Aorta (tissue), 5 donors: Measurements from ENCODE around the gene MS4A4A. TPM values are rescaled to one million over a fixed set of nuclear protein-coding genes. Genes with fewer than 3 reads are reported as not detected.
A peak's percentile ranks its signal among the peaks of the same experiment; 100 is the strongest.

ENCODE experiments used
- ATAC-seq: fragments of 200-7000 bp; cut with Tn5 transposase; one replicate; pipeline ENCODE4 v1.9.1; 2022; ENCODE audit warnings: moderate library complexity; ENCODE audit not compliant: low FRiP score
- DNase-seq, 2 donors: peaks; one replicate each; pipeline ENCODE4 v3.0.0-alpha.2; 2020
- H3K27ac ChIP-seq, 2 donors: one replicate each; pipeline ENCODE4 v1.5.1; 2013; ENCODE audit warnings: low read length in 2 of 2, mild to moderate bottlenecking in 2 of 2, moderate library complexity in 2 of 2, control low read depth in 1 of 2, inconsistent platforms in 1 of 2, low read depth in 1 of 2
- H3K27me3 ChIP-seq, 2 donors: one replicate each; pipeline ENCODE4 v1.6.1; 2013; ENCODE audit warnings: control low read depth in 1 of 2, low read length in 1 of 2, mild to moderate bottlenecking in 1 of 2, moderate library complexity in 1 of 2; ENCODE audit not compliant: insufficient read depth in 2 of 2, control insufficient read depth in 1 of 2
- H3K36me3 ChIP-seq, 2 donors: one replicate each; pipeline ENCODE4 v1.6.1; 2013; ENCODE audit warnings: control low read depth in 1 of 2, low read length in 1 of 2, mild to moderate bottlenecking in 1 of 2; ENCODE audit not compliant: insufficient read depth in 2 of 2, control insufficient read depth in 1 of 2
- H3K4me1 ChIP-seq, 2 donors: one replicate each; pipeline ENCODE4 v1.6.1; 2013; ENCODE audit warnings: low read length in 2 of 2, control low read depth in 1 of 2, mild to moderate bottlenecking in 1 of 2, moderate library complexity in 1 of 2; ENCODE audit not compliant: insufficient read depth in 2 of 2, control insufficient read depth in 1 of 2
- H3K4me3 ChIP-seq, 2 donors: one replicate each; pipeline ENCODE4 v1.5.1; 2013; ENCODE audit warnings: low read length in 2 of 2, control low read depth in 1 of 2, mild to moderate bottlenecking in 1 of 2
- H3K9me3 ChIP-seq: one replicate; pipeline ENCODE4 v1.6.1; 2013; ENCODE audit warnings: mild to moderate bottlenecking, low read length; ENCODE audit not compliant: control insufficient read depth
- WGBS, 2 donors: extraction: QIAGEN DNeasy Blood & Tissue Kit; methylation state at CpG; one replicate each; pipeline ENCODE4 v1.1.7; 2013; 5-methylcytosine and 5-hydroxymethylcytosine counted together
- intact Hi-C, 2 donors: fragments of 100-400 bp; cut with DNase I; formaldehyde crosslinking; loops; one replicate each; pipeline versions ENCODE4 v1.14.2 to v1.15.0; 2022
- polyA plus RNA-seq, 2 donors: library from polyadenylated mRNA; stranded (reverse); fragments of 200-250 nt; gene quantifications; one replicate each; pipeline ENCODE4 v1.2.3, GENCODE V29; 2013
- total RNA-seq, 2 donors: library from RNA; stranded (reverse); fragmentation: NEBNext Ultra II Directional; extraction: Animal tissue kit (Norgen Biotek cat#: 25700); gene quantifications; one replicate each; pipeline ENCODE4 v1.2.1, GENCODE V29; 2021
- donor health status: healthy with polysubstance abuse.
- donor health status: Bipolar disorder and iron deficiency.
- donor health status: DM: no; HTN: no; CAD: no.
- donor health status: DM: no; HTN: no; CAD: no.
- donor health status: DM: yes; HTN: yes; CAD: no.

Gene MS4A4A
- total and polyA plus RNA-seq, 4 donors, result 3.9 to 67.0 (median 37.4) TPM

DNA sequence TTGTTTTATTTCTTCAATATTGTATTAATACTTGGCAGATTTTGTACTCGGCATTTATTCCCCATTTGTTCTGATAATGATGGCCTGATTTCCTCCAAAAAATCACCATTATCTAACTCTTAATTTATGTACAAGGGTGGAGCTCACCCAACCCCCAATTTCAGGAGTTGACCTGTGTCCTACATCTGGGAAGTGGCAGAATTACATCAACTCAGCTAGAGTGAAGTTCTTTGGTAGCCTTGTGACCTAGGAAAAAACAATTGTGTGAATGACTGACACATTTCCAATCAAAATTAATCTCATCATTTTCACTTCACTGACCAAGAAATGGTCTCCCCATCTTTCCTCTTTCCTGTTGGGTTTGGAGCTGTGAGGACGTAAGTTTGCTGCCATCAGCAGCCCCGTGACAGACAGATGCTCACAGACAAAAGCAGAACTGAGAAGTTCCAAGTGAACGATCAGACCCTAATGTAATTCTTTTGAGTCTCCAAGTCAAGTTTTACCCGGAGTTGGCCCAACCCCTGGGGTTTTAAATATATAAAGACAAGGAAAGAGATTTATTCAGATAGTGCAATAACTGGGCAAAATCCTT, 30.0 kb downstream of the MS4A4A start:
- WGBS, 2 donors, result 41 to 53% methylated on average over 5 of the region's 5 CpGs
- H3K4me3 ChIP-seq, result no peak overlapping the region
- no peaks in the 10 kb centered on the region for H3K36me3 ChIP-seq
- intact Hi-C loops, result no loop called here
- no peaks in the 10 kb centered on the region for H3K4me1 ChIP-seq
- ATAC-seq (peak; percentile 54), DNase-seq (peak in 1 of 2 donors; percentile 77)
- H3K27ac ChIP-seq, result no peak overlapping the region
- H3K9me3 ChIP-seq, result no peaks in the 10 kb centered on the region
- H3K27me3 ChIP-seq, result no peaks in the 10 kb centered on the region

DNA sequence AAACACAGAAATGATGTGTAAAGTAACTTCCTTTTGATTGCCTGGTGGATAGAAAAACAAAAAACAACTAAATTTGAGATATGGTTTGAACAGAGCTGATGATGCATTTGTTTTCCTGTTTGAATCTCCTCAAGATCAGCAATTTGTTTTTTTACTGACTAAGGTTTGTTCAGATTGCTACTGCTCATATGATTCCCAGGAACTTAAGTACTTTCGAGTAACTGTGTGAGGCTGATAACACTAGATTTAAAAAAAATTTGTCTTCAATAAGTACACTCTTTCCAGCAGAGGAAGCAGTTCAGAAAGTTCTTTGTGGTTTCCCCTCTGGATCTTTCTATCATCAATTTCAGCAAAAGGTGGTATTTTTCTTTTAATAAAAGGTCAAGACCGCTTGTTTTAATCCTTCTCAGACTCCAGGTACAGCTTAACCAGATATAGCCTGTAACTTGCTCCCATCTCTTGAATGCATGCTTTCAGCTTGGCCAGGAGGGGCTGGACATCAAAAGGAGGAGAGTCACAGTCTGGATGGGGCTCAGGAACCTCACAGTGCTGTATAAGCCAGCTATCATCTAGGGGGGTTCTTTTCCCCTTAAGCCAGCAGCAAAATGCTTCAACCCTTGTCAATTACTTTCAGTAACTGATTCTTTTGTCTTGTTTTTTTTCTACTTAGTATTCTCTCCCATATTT, 34.3 kb downstream of the MS4A4A start:
- Histone ChIP-seq H3K27me3 (no peaks in the 10 kb centered on the region), H3K4me3 (no peak overlapping the region), H3K4me1 (no peaks in the 10 kb centered on the region), H3K9me3 (peaks cover 8% of the 10 kb centered on the region), H3K36me3 (no peaks in the 10 kb centered on the region), H3K27ac (no peak overlapping the region)
- 38 to 62% methylated on average over 2 of the region's 2 CpGs for WGBS, 2 donors
- no peak for ATAC-seq
- intact Hi-C loops, result no loop called here
- DNase-seq, result no peak

GRCh38 chr11:60315871-60316270, 35.4 kb downstream of the MS4A4A start:
- Histone ChIP-seq H3K4me3 (no peak overlapping the region), H3K4me1 (no peaks in the 10 kb centered on the region), H3K36me3 (no peaks in the 10 kb centered on the region), H3K9me3 (peaks cover 8% of the 10 kb centered on the region), H3K27ac (no peak overlapping the region), H3K27me3 (no peaks in the 10 kb centered on the region)
- no peak for DNase-seq
- ATAC-seq, result no peak
- intact Hi-C loops, result no loop called here

- 38 to 46% methylated on average over 2 of the region's 2 CpGs for WGBS, 2 donors
- H3K9me3 ChIP-seq, result peaks cover 8% of the 10 kb centered on the region
- H3K4me1 ChIP-seq, result no peaks in the 10 kb centered on the region
- H3K27ac ChIP-seq, result no peak overlapping the region
- ATAC-seq, result no peak
- DNase-seq, result no peak
- H3K27me3 ChIP-seq, result no peaks in the 10 kb centered on the region
- intact Hi-C loops, result no loop called here
- H3K36me3 ChIP-seq, result no peaks in the 10 kb centered on the region
- H3K4me3 ChIP-seq, result no peak overlapping the region
These were observed 35.9 kb downstream of the MS4A4A start for GRCh38 chr11:60316317-60316716.

DNA sequence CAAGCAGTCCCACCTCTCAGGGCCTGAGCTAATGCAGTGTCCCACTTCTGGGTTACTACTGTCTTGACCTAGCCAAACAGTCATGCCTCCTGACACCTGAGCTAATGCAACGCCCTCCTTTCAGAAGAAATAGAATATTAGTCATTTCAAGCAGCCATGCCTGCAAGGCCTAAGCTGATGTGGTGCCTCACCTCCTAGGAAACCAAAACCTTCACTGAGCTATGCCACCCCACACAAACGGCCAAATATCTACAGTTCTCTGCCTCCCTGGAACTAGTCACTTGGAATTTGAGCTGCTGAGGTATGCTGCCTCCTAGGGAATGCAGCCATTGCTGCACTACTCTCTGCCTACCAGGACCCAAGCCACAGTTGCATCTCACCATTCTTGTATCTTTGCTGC, 38.3 kb downstream of the MS4A4A start:
- DNase-seq (no peak), ATAC-seq (no peak)
- no peaks in the 10 kb centered on the region for H3K36me3 ChIP-seq
- peaks cover 8% of the 10 kb centered on the region for H3K9me3 ChIP-seq
- H3K27me3 ChIP-seq, result no peaks in the 10 kb centered on the region
- intact Hi-C loops, result no loop called here
- H3K4me1 ChIP-seq, result no peaks in the 10 kb centered on the region
- WGBS, 2 donors, result 66 to 68% methylated on average over 2 of the region's 2 CpGs
- H3K4me3 ChIP-seq, result no peak overlapping the region
- H3K27ac ChIP-seq, result no peak overlapping the region

DNA sequence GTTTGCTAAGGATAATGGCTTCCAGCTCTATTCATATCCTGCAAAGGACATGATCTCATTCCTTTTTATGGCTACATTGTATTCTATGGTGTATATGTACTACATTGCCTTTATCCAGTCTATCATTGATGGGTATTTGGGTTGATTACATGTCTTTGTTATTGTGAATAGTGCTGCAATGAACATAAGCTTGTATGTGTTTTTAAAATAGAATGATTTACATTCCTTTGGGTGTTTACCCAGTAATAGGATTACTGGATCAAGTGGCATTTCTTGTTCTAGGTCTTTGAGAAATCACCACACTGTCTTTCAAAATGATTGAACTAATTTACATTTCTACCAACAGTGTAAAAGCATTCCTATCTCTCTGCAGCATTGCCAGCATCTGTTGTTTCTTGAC, 40.6 kb downstream of the MS4A4A start:
- Histone ChIP-seq H3K4me1 (no peaks in the 10 kb centered on the region), H3K9me3 (peaks cover 8% of the 10 kb centered on the region), H3K36me3 (no peaks in the 10 kb centered on the region), H3K27me3 (no peaks in the 10 kb centered on the region), H3K4me3 (no peak overlapping the region), H3K27ac (no peak overlapping the region)
- intact Hi-C loops, result no loop called here
- no peak for ATAC-seq
- DNase-seq, result no peak

DNA sequence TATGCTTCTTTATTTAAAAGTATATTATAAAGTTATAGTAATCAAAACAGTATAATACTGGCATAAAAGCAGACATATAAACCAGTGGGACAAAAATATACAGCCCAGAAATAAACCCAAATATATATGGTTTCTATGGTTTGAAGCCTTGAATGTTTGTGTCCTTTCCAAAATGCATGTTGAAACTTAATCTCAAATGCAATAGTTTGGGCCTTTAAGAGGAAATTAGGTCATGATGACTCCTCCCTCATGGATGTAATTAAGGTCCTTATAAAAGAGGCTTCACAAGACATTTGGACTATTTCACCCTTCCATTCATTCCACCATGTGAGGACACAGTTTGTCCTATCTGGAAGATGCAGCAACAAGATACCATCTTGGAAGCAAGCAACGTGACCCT, 46.5 kb downstream of the MS4A4A start, which contains the start of gene MS4A6E:
MS4A6E (plus strand) TSS at position 301 of the 400 bp plus-strand sequence. CDS start 7,641 bp downstream, outside the sequence.
- ATAC-seq (no peak), DNase-seq (no peak)
- Histone ChIP-seq H3K36me3 (no peaks in the 10 kb centered on the region), H3K9me3 (peaks cover 6% of the 10 kb centered on the region), H3K27me3 (no peaks in the 10 kb centered on the region), H3K4me1 (no peaks in the 10 kb centered on the region), H3K27ac (no peak within 1 kb of the TSS), H3K4me3 (no peak within 1 kb of the TSS)
- intact Hi-C loops, result no loop called here
- 43 to 79% methylated on average over 1 of the region's 1 CpG for WGBS, 2 donors

DNA sequence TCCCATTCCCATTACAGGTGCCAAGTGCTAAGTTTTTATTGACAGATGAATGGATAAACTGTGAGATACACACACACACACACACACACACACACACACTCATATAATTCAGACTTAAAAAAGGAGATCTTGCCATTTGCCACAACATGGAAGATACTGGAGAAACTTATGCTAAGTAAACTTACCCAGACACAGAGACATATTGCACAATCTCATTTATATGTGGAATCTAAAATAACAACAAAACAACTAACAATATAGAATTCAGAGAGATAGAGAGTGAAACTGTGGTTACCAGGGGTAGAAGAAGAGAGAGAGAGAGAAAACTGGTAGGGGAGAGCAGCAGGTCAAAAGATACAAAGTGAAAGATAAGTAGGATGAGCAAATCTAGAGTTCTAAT, 48.0 kb downstream of the MS4A4A start:
- intact Hi-C loops, result no loop called here
- H3K4me3 ChIP-seq, result no peak overlapping the region
- peaks cover 6% of the 10 kb centered on the region for H3K9me3 ChIP-seq
- H3K36me3 ChIP-seq, result no peaks in the 10 kb centered on the region
- no peak for DNase-seq
- no peaks in the 10 kb centered on the region for H3K4me1 ChIP-seq
- no peak overlapping the region for H3K27ac ChIP-seq
- H3K27me3 ChIP-seq, result no peaks in the 10 kb centered on the region
- no peak for ATAC-seq

DNA sequence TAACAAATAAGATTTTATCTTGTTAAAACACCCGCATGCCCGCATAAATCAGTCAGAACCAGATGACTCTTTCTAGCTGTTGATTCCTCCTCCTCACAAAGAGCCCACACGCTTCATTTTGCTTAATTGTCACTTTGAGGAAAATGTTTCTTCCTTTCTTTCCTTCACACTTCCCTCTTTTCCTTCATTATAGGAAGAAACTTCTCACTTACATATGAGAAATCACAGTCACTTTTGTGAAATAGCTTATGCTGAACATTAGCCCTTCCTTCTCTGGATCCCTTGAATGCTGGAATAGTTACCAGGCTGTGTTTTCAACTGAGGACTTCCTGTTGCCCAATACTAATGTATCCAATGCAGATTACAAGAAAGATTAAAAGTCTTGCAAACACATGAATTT, 52.4 kb downstream of the MS4A4A start:
- 34 to 74% methylated on average over 3 of the region's 3 CpGs for WGBS, 2 donors
- Histone ChIP-seq H3K9me3 (no peaks in the 10 kb centered on the region), H3K27ac (no peak overlapping the region), H3K27me3 (no peaks in the 10 kb centered on the region), H3K4me1 (no peaks in the 10 kb centered on the region), H3K4me3 (no peak overlapping the region), H3K36me3 (no peaks in the 10 kb centered on the region)
- intact Hi-C loops, result no loop called here
- no peak for DNase-seq
- no peak for ATAC-seq
